ENCODE measurements around the gene GLB1L.

Gene GLB1L

DNA sequence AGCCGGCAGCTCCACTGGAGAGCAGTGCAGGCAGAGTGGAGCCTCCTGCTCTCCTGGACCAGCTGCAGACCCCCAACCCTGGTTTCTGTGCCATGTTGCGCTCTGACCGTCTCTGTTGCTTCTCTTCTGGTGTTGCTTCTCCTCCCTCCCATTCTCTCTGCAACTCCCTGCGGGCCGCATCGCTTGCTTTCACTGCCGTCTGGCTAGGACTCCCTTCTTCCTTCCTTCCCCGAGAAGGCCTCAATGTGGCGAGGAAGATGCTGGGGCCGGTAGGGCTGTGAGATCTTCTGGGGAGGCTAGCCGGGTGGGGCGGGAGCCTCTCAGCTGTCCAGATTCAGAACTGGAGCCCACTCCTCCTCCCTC is 40.1 kb upstream of the GLB1L start:
- H2AFZ ChIP-seq (ENCODE audit: low read depth, low read length, severe bottlenecking), result no peak overlapping the region
- no peak overlapping the region for H3K4me2 ChIP-seq (ENCODE audit: low read depth, low read length, poor library complexity, severe bottlenecking)
- no peaks in the 10 kb centered on the region for H3K9me3 ChIP-seq (ENCODE audit: insufficient read depth, low read length)
- no peak overlapping the region for H3K27ac ChIP-seq (ENCODE audit: low read depth, low read length)
- H3K79me2 ChIP-seq (ENCODE audit: insufficient read depth, low read length), result no peaks in the 10 kb centered on the region
- no peaks in the 10 kb centered on the region for H3K27me3 ChIP-seq (ENCODE audit: low read length)
- H4K20me1 ChIP-seq (ENCODE audit: low read depth, low read length), result no peaks in the 10 kb centered on the region
- H3K36me3 ChIP-seq (ENCODE audit: low read length), result no peaks in the 10 kb centered on the region
- no peaks in the 10 kb centered on the region for H3F3A ChIP-seq (ENCODE audit: insufficient read depth)
- no peak for TF ChIP-seq CTCF (IDR thresholded peaks at IDR 0.05; ENCODE audit: insufficient read depth, low read length, poor library complexity, severe bottlenecking)
- TF ChIP-seq EZH2phosphoT487 (conservative IDR thresholded peaks at IDR 0.05; ENCODE audit: low read length), result no peak
- no peak overlapping the region for H3K4me3 ChIP-seq (ENCODE audit: insufficient read depth, low read length, poor library complexity, severe bottlenecking)
- no peak overlapping the region for H3K9ac ChIP-seq (ENCODE audit: low read length)
- H3K9me2 ChIP-seq (replicated peaks; ENCODE audit: insufficient read depth, low read length), result no peaks in the 10 kb centered on the region

DNA sequence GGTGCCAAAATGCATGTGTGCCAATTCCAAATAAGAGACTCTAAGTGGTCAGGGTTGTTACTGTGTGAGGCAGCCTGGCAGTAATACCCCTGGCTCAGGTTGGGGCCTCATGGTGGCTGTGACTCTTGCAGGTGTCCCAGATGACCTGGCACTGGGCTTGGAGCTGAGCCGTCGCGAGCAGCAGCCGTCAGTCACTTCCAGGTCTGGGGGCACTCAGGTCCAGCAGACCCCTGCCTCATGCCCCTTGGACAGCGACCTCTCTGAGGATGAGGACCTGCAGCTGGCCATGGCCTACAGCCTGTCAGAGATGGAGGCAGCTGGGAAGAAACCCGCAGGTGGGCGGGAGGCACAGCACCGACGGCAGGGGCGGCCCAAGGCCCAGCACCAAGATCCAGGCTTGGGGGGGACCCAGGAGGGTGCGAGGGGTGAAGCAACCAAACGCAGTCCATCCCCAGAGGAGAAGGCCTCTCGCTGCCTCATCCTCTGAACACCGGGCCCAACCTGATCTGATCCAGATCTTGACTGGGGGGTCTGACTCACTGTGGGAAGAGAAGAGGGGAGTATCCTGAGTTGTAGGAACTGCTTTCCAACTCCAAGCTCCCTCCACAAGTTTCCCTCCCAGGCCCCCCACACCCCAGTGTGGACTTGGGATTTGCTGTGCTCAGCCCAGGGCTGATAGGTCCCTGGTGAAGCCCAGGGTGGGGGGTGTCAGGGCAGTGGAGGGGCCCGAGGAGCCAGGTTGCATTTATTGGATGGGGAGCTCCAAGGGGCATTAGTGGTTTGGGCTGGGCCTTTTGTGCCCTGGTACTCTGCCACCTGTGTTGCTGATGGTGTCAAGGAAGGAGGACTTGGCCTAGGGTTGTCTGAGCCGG is 39.5 kb upstream of the GLB1L start:
- no peak overlapping the region for H2AFZ ChIP-seq (ENCODE audit: low read depth, low read length, severe bottlenecking)
- no peaks in the 10 kb centered on the region for H3K9me3 ChIP-seq (ENCODE audit: insufficient read depth, low read length)
- no peak for TF ChIP-seq CTCF (IDR thresholded peaks at IDR 0.05; ENCODE audit: insufficient read depth, low read length, poor library complexity, severe bottlenecking)
- no peak for TF ChIP-seq EZH2phosphoT487 (conservative IDR thresholded peaks at IDR 0.05; ENCODE audit: low read length)
- no peaks in the 10 kb centered on the region for H3K36me3 ChIP-seq (ENCODE audit: low read length)
- H3K4me2 ChIP-seq (ENCODE audit: low read depth, low read length, poor library complexity, severe bottlenecking), result no peak overlapping the region
- no peaks in the 10 kb centered on the region for H3K27me3 ChIP-seq (ENCODE audit: low read length)
- no peaks in the 10 kb centered on the region for H3K9me2 ChIP-seq (replicated peaks; ENCODE audit: insufficient read depth, low read length)
- H3K4me3 ChIP-seq (ENCODE audit: insufficient read depth, low read length, poor library complexity, severe bottlenecking), result no peak overlapping the region
- no peaks in the 10 kb centered on the region for H3F3A ChIP-seq (ENCODE audit: insufficient read depth)
- H3K79me2 ChIP-seq (ENCODE audit: insufficient read depth, low read length), result no peaks in the 10 kb centered on the region
- no peak overlapping the region for H3K9ac ChIP-seq (ENCODE audit: low read length)
- no peak overlapping the region for H3K27ac ChIP-seq (ENCODE audit: low read depth, low read length)
- H4K20me1 ChIP-seq (ENCODE audit: low read depth, low read length), result no peaks in the 10 kb centered on the region

- Histone ChIP-seq H3F3A (ENCODE audit: insufficient read depth) (peaks cover 9% of the 10 kb centered on the region), H3K36me3 (ENCODE audit: low read length) (no peaks in the 10 kb centered on the region), H2AFZ (ENCODE audit: low read depth, low read length, severe bottlenecking) (no peak overlapping the region), H3K9ac (ENCODE audit: low read length) (no peak overlapping the region), H4K20me1 (ENCODE audit: low read depth, low read length) (no peaks in the 10 kb centered on the region), H3K4me3 (ENCODE audit: insufficient read depth, low read length, poor library complexity, severe bottlenecking) (no peak overlapping the region), H3K9me3 (ENCODE audit: insufficient read depth, low read length) (no peaks in the 10 kb centered on the region), H3K79me2 (ENCODE audit: insufficient read depth, low read length) (no peaks in the 10 kb centered on the region), H3K27me3 (ENCODE audit: low read length) (no peaks in the 10 kb centered on the region), H3K4me2 (ENCODE audit: low read depth, low read length, poor library complexity, severe bottlenecking) (no peak overlapping the region), H3K9me2 (replicated peaks; ENCODE audit: insufficient read depth, low read length) (no peaks in the 10 kb centered on the region), H3K27ac (ENCODE audit: low read depth, low read length) (no peak overlapping the region)
- TF ChIP-seq CTCF (IDR thresholded peaks at IDR 0.05; ENCODE audit: insufficient read depth, low read length, poor library complexity, severe bottlenecking), result no peak
- no peak for TF ChIP-seq EZH2phosphoT487 (conservative IDR thresholded peaks at IDR 0.05; ENCODE audit: low read length)
These were observed 37.8 kb upstream of the GLB1L start for GRCh38 chr2:219282943-219283581.
